Mucosa of descending colon (tissue), 3 donors: ENCODE measurements around the gene THYN1. TPM values are rescaled to one million over a fixed set of nuclear protein-coding genes. Genes with fewer than 3 reads are reported as not detected.

ENCODE experiments used
- ATAC-seq: fragments of 200-7000 bp; cut with Tn5 transposase; one replicate; pipeline ENCODE4 v1.9.1; 2020; ENCODE audit warnings: mild to moderate bottlenecking, moderate library complexity
- DNase-seq, 3 donors: peaks; one replicate each; pipeline ENCODE4 v3.0.0-alpha.2; 2020
- H3K36me3 ChIP-seq: fragments of 200-600 bp; one replicate; pipeline ENCODE4 v1.8.0; 2021; ENCODE audit warnings: low read depth, mild to moderate bottlenecking
- H3K4me1 ChIP-seq: fragments of 200-600 bp; one replicate; pipeline ENCODE4 v1.8.0; 2021; ENCODE audit warnings: low read depth, mild to moderate bottlenecking
- H3K4me3 ChIP-seq: fragments of 200-600 bp; one replicate; pipeline ENCODE4 v1.8.0; 2021; ENCODE audit warnings: mild to moderate bottlenecking
- H3K9me3 ChIP-seq: fragments of 200-600 bp; one replicate; pipeline ENCODE4 v1.8.0; 2021; ENCODE audit warnings: mild to moderate bottlenecking
- intact Hi-C, 2 donors: fragments of 100-400 bp; cut with DNase I in 1 of 2; cut with micrococcal nuclease in 1 of 2; formaldehyde crosslinking; loops; one replicate each; pipeline versions ENCODE4 v1.11.0 to v1.11.1; 2022; cut with DNase I, micrococcal nuclease
- long read RNA-seq, 2 donors: library from polyadenylated mRNA; unstranded; transcript quantifications; one replicate each; pipeline ENCODE4 v2.0.0, GENCODE V29; 2019 to 2021
- total RNA-seq, 3 donors: library from RNA; stranded (reverse); fragmentation: NEBNext Ultra II Directional in 2 of 3; extraction: Animal tissue kit (Norgen Biotek cat#: 25700) in 2 of 3; gene quantifications; one replicate each; pipeline versions ENCODE4 v1.2.1 to v1.2.4, GENCODE V29; 2021 to 2023
- TF ChIP-seq, protein P1 (sequence below): fragments of 200-600 bp; IDR thresholded peaks from one replicate; pipeline ENCODE4 v1.8.0; 2022; ENCODE audit warnings: antibody characterized with exemption, mild to moderate bottlenecking
- donor health status: DM: no; HTN: no; CAD: no; lungs with moderate emphysema.
- donor health status: DM: no; HTN: no; CAD: no.
- donor health status: DM: no; HTN: yes; CAD: no.

Gene THYN1
- 10 to 100 TPM; 33.5 to 40.2 (median 35.5) TPM for total RNA-seq
- long read RNA-seq, donor 1, transcript THYN1-201 (7 exons, 1,299 nt) = minor isoform, 23 of 72 reads
- long read RNA-seq, donor 1, transcript THYN1-204 (8 exons, 893 nt) = minor isoform, 17 of 72 reads
- long read RNA-seq, donor 1, transcript THYN1-203 (8 exons, 943 nt) = major isoform, 24 of 72 reads
- long read RNA-seq, donor 1, partial matches to known transcripts = 4 of 72 reads
- long read RNA-seq, donor 1, other reads (novel, unspliced or antisense) = 3 of 72 reads
- long read RNA-seq, donor 2, transcript THYN1-203 (8 exons, 943 nt) = major isoform, 28 of 57 reads
- long read RNA-seq, donor 2, transcript THYN1-204 (8 exons, 893 nt) = minor isoform, 13 of 57 reads
- long read RNA-seq, donor 2, transcript THYN1-201 (7 exons, 1,299 nt) = minor isoform, 8 of 57 reads
- long read RNA-seq, donor 2, partial matches to known transcripts = 2 of 57 reads
- long read RNA-seq, donor 2, other reads (novel, unspliced or antisense) = 4 of 57 reads

DNA sequence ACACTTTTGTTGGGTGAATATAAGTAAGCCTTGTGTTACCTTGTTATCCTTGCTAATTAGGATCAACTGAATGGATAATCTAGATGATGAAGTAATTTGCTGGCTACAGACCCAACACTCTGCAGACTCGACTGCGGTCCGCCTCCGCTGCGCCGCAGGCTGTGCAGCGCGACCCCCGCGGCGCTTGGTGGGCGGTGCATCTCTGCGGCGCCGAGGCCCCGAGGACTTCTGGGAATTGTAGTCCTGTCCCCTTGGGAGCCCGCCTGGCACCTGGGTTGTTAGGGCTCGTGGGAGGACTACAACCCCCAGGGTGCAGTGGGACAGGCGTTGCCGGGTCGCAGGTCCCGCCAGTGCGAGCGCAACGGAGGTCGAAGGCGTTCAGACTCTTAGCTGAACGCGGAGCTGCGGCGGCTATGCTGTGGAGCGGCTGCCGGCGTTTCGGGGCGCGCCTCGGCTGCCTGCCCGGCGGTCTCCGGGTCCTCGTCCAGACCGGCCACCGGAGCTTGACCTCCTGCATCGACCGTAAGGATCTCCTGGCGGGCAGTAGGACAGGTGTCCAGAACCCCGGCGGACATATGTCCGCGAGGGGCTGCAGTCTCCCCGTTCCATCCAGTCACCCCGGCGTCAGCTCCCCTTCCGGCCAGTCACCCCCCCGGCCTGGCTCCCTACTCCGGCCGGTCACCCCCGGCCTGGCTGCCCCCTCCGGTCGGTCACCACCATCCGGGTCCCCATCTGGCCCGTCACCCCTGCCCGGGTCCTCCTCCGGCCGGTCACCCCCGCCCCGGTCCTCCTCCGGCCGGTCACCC lies at the start of gene THYN1, which contains the start of gene ACAD8:
Gene THYN1, minus strand, starts transcription at position 165 of the 806 bp plus-strand sequence. CDS start 470 bp downstream, outside the sequence.
Gene ACAD8, plus strand, starts transcription at position 381 of the 806 bp plus-strand sequence. Its CDS starts 33 bp downstream, at position 414.
- ATAC-seq = peak; percentile 100
- intact Hi-C loops = no loop called here
- peaks cover 13% of the 10 kb centered on the region for H3K4me1 ChIP-seq
- no peaks in the 10 kb centered on the region for H3K36me3 ChIP-seq
- H3K4me3 ChIP-seq = peak within 1 kb of the TSS; percentile 82
- no peaks in the 10 kb centered on the region for H3K9me3 ChIP-seq
- peak; percentile 96 to 98 (median 97) for DNase-seq
- TF ChIP-seq, protein P1, sequence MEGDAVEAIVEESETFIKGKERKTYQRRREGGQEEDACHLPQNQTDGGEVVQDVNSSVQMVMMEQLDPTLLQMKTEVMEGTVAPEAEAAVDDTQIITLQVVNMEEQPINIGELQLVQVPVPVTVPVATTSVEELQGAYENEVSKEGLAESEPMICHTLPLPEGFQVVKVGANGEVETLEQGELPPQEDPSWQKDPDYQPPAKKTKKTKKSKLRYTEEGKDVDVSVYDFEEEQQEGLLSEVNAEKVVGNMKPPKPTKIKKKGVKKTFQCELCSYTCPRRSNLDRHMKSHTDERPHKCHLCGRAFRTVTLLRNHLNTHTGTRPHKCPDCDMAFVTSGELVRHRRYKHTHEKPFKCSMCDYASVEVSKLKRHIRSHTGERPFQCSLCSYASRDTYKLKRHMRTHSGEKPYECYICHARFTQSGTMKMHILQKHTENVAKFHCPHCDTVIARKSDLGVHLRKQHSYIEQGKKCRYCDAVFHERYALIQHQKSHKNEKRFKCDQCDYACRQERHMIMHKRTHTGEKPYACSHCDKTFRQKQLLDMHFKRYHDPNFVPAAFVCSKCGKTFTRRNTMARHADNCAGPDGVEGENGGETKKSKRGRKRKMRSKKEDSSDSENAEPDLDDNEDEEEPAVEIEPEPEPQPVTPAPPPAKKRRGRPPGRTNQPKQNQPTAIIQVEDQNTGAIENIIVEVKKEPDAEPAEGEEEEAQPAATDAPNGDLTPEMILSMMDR = peak; percentile 19

DNA sequence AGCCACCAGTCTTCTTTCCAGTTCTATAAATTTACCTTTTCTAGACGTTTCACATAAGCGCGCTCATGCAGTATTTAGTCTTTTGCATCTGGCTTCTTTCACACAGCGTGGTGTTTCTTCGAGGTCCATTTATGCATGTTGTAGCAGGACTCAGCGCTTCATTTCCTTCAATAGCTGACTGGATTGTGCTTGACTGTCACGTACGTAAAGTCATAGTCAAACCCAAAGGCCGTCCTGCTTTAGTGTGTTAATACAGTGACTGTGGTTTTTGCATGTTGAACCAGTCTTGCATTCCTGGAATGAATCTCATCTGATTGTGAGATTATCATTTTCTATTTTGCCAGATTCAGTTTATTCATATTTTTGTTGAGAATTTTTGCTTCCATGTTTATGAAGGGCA lies 41.5 kb upstream of the THYN1 start:
- TF ChIP-seq, protein P1 = no peak

DNA sequence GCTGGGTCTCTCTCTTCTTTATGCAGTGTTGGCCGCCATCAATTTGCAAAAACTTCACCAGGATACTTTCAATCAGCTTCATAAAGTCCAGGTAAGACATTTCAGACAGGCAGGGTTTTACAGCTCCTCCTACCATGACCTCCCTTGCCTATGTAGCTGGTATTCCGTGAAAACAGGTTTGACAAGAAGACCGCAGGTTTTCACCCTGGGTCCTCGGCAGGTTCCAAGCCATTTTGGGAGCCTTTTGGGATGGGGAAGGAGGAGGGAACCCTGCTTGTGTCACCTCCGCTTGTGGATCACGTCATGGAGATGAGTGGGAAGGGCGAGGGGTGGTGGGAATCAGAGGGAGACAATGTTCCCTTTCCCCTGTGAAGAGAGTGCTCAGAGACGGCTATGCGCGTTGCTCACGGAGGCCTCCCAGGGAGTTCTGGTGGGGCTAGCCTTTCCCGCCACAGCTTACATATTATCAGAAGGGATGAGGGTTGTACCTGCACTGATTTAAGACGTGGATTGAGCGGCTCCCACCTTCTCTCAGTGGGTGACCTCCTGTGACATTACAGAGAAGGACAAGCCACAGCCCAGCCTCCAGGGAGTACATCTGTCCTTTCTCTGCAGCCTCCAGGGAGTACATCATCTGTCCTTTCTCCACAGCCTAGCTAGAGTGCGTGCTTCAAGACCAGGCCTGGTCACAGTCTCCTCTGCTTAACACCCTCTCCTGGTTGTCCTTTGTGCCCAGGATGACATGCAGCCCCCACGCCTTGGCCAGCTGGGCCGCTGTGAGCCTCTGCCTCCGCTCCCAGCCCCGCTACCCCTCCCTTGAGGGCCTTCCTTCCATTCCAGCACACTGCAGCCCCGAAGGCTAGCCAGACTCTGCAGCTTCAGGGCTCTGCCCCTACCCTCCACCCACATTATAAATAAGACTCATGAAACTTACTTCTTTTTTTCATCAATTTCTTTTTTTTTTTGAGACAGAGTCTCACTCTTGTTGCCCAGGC lies 40.3 kb upstream of the THYN1 start:
- ATAC-seq = no peak
- Histone ChIP-seq H3K4me1 (no peaks in the 10 kb centered on the region), H3K4me3 (no peak overlapping the region), H3K9me3 (no peaks in the 10 kb centered on the region), H3K36me3 (no peaks in the 10 kb centered on the region)
- TF ChIP-seq, protein P1 = no peak
- intact Hi-C loops = no loop called here
- no peak for DNase-seq

More for the DNA sequence above, 41.5 kb upstream of the THYN1 start:
- intact Hi-C loops = no loop called here
- Histone ChIP-seq H3K4me1 (no peaks in the 10 kb centered on the region), H3K36me3 (no peaks in the 10 kb centered on the region), H3K9me3 (no peaks in the 10 kb centered on the region), H3K4me3 (no peak overlapping the region)
- no peak for DNase-seq
- ATAC-seq = no peak

DNA sequence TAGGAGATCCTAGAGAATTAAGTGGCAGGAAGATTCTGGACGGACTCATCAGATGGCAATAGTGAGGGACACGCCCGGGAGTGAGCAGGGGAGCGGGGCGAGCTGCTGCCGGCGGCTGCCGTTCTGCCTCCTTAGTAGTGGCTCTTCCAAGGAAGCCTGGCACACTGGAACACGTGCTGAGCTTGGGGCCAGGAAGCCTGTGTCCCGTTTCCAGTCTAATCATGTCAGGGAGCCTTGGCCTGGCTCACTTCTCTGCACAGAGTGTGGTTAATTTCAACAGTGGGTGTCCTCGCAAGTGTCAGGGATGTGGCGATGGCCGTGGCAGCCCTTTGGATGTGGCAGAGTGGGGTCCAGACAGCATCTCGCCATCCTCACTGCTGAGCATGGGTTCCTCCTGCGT lies 39.5 kb upstream of the THYN1 start:
- TF ChIP-seq, protein P1 = no peak
- Histone ChIP-seq H3K36me3 (no peaks in the 10 kb centered on the region), H3K9me3 (no peaks in the 10 kb centered on the region), H3K4me3 (no peak overlapping the region), H3K4me1 (no peaks in the 10 kb centered on the region)
- ATAC-seq (no peak), DNase-seq (no peak)
- intact Hi-C loops = no loop called here

DNA sequence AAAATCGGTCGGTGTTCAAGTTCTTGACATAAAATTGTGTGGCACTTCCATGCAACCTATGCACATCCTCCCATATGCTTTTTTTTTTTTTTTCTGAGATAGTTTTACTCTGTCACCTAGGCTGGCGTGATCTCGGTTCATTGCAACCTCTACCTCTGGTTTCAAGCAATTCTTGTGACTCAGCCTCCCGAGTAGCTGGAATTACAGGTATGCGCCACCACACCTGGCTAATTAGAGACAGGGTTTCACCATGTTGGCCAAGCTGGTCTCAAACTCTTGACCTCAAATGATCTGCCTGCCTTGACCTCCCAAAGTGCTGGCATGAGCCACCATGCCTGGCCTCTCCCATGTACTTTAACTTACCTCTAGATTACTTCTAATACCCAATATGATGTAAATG lies 38.0 kb upstream of the THYN1 start:
- Histone ChIP-seq H3K36me3 (no peaks in the 10 kb centered on the region), H3K4me3 (no peak overlapping the region), H3K4me1 (no peaks in the 10 kb centered on the region), H3K9me3 (no peaks in the 10 kb centered on the region)
- ATAC-seq = no peak
- no peak for DNase-seq
- intact Hi-C loops = no loop called here
- TF ChIP-seq, protein P1 = no peak
